HG03060 (cell line): Measurements from ENCODE around the gene WNT10A.

Experiments
- ATAC-seq: cut with Tn5 transposase; IDR thresholded peaks from one replicate; pipeline ENCODE4 v1.9.1; 2021; ENCODE audit warnings: low read depth, moderate number of reproducible peaks; ENCODE audit not compliant: unreplicated experiment

The WNT10A gene

GRCh38 chr2:218857371-218858137 is 23.1 kb upstream of the WNT10A start:
- ATAC-seq: no peak

- ATAC-seq: no peak
These were observed 22.6 kb upstream of the WNT10A start for GRCh38 chr2:218858138-218858445.

- ATAC-seq: no peak
These were observed 21.7 kb upstream of the WNT10A start for GRCh38 chr2:218858671-218859555.

GRCh38 chr2:218859556-218859987 is 21.1 kb upstream of the WNT10A start, which contains the start of gene WNT6:
Gene WNT6 (plus strand): TSS chr2:218859805. CDS start chr2:218860038, 233 bp downstream.
- ATAC-seq: no peak

GRCh38 chr2:218859988-218860831 is 20.4 kb upstream of the WNT10A start:
- ATAC-seq: no peak

GRCh38 chr2:218860950-218861381 is 19.7 kb upstream of the WNT10A start:
- ATAC-seq: no peak

GRCh38 chr2:218861645-218862318 is 18.9 kb upstream of the WNT10A start:
- ATAC-seq: no peak

GRCh38 chr2:218863021-218863520 is 17.6 kb upstream of the WNT10A start:
- ATAC-seq: no peak

GRCh38 chr2:218865396-218865795 is 15.3 kb upstream of the WNT10A start:
- ATAC-seq: no peak

- no peak for ATAC-seq
These were observed 14.7 kb upstream of the WNT10A start for GRCh38 chr2:218865999-218866398.

GRCh38 chr2:218867900-218868299 is 12.8 kb upstream of the WNT10A start:
- no peak for ATAC-seq

GRCh38 chr2:218869064-218869463 is 11.6 kb upstream of the WNT10A start:
- ATAC-seq: no peak

- ATAC-seq: no peak
These were observed 9.7 kb upstream of the WNT10A start for GRCh38 chr2:218870984-218871344.

- no peak for ATAC-seq
These were observed 9.0 kb upstream of the WNT10A start for GRCh38 chr2:218871345-218872302.

- ATAC-seq: no peak
These were observed 7.8 kb upstream of the WNT10A start for GRCh38 chr2:218872645-218873358.

- no peak for ATAC-seq
These were observed 7.1 kb upstream of the WNT10A start for GRCh38 chr2:218873359-218874194.

GRCh38 chr2:218875692-218876246 is 4.9 kb upstream of the WNT10A start:
- ATAC-seq: no peak
